ENCODE results near the gene RIPK1.
A peak's percentile ranks its signal among the peaks of the same experiment; 100 is the strongest.
"Not testable (repeated sequence)": the region's sequence is repeated elsewhere in the genome, so short reads cannot be mapped to it uniquely, and the experiment has no call there.

RIPK1 gene

GRCh38 chr6:3140201-3140600 is 71.9 kb downstream of the RIPK1 start:
- TF ChIP-seq CTCF (IDR thresholded peaks at IDR 0.05; ENCODE audit: extremely low read depth, missing control alignments) = no peak

DNA sequence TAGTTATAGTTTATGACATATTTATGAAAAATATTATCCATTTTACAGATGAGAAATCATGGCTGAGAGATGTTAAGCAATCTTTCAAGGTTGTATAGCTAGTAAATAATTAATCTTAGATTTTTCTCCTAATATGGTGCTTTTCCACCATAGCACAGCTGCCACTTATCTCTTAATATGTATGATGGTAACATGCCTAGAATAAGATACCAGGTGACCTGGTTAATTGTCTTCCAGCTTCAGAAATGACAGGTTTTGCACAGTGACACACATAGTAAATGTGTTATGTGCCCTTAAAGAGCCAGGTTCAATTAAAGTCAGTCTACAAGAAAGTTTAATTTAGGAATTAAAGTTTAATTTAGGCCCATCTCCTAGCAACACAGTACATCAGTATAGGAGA is 74.2 kb downstream of the RIPK1 start:
- no peak for TF ChIP-seq CTCF (IDR thresholded peaks at IDR 0.05; ENCODE audit: extremely low read depth, missing control alignments)
- DNase-seq (ENCODE audit: low spot score) = no peak

More at GRCh38 chr6:3140201-3140600, 71.9 kb downstream of the RIPK1 start:
- no peak for DNase-seq (ENCODE audit: low spot score)

DNA sequence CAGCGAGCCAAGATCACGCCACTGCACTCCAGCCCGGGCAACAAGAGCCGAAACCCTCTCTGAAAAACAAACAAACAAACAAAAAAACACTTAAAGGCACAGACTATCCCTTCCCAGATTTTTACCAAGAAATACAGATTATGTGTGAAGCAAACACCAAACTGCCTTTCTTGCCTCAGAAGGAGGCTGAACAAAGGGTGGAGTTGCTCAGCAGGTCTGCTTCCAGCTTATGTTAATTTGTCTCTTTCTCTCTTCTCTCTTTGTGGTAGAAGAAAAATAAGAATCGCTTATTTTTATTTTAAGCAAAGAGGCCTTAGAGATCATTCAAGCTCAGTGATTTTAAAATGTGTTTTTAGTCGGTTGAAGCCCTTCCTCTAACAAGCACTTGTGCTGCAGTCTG is 74.9 kb downstream of the RIPK1 start:
- no peak for DNase-seq (ENCODE audit: low spot score)
- no peak for TF ChIP-seq CTCF (IDR thresholded peaks at IDR 0.05; ENCODE audit: extremely low read depth, missing control alignments)

DNA sequence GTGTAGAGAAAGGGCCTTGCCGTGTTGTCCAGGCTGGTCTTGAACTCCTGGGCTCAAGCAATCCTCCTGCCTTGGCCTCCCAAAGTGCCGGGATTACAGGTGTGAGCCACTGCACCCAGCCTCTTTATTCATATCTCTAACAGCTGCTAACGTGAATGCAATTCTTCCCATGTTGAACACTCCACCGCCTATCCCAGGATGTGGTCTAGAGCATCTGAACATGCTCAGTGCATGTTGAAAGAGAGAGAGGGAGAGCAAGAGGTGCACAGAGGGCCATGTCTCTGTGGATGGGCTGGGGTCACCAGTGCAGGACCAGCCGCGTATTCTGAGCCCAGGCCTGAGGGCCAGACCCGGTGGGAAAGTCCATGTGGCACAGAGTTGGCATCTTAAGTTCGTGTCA is 76.3 kb downstream of the RIPK1 start:
- TF ChIP-seq CTCF (IDR thresholded peaks at IDR 0.05; ENCODE audit: extremely low read depth, missing control alignments) = no peak
- DNase-seq (ENCODE audit: low spot score) = no peak

- DNase-seq (ENCODE audit: low spot score) = no peak
- TF ChIP-seq CTCF (IDR thresholded peaks at IDR 0.05; ENCODE audit: extremely low read depth, missing control alignments) = peak; percentile 5
Observed at GRCh38 chr6:3147914-3148757, 79.8 kb downstream of the RIPK1 start.

- DNase-seq (ENCODE audit: low spot score) = no peak
- TF ChIP-seq CTCF (IDR thresholded peaks at IDR 0.05; ENCODE audit: extremely low read depth, missing control alignments) = no peak
Observed at GRCh38 chr6:3151691-3152090, 83.4 kb downstream of the RIPK1 start.

GRCh38 chr6:3152689-3153088 is 84.4 kb downstream of the RIPK1 start:
- no peak for DNase-seq (ENCODE audit: low spot score)
- TF ChIP-seq CTCF (IDR thresholded peaks at IDR 0.05; ENCODE audit: extremely low read depth, missing control alignments) = no peak

DNA sequence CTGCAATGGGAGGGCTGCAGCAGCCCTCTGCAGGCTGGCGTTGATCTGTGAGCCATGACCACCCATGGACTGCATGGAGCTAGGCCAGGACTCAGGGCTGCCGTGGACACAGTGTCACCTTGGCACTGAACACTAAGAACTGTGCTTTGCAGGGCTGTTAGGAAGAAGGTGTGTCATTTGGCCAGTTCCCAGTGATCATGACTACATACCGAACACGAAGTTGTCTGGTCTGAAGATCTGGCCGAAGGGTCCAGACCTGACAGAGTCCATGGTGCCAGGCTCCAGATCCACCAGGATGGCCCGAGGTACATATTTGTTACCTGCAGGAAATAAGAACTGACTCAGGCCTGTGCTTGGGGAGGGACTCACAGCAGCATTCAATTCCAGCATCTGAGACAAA is 87.1 kb downstream of the RIPK1 start:
- DNase-seq (ENCODE audit: low spot score) = not testable (repeated sequence)

GRCh38 chr6:3156184-3157130 is 88.2 kb downstream of the RIPK1 start:
- peak; percentile 47 for DNase-seq (ENCODE audit: low spot score)
